Smooth muscle cell (in vitro differentiated cells): ENCODE data around the gene GTPBP2. TPM values are rescaled to one million over a fixed set of nuclear protein-coding genes. Genes with fewer than 3 reads are reported as not detected.

Source experiments
- DNase-seq: peaks from one replicate; lab custom pipeline; 2025; ENCODE audit not compliant: unreplicated experiment; lab: John Stamatoyannopoulos, UW
- H2AFZ ChIP-seq: fragments of 200-600 bp; sonication (generic); 2 replicates; pipeline ENCODE4 v1.6.0; 2016; ENCODE audit warnings: antibody characterized with exemption, low read depth, mild to moderate bottlenecking
- H3F3A ChIP-seq: fragments of 200-600 bp; sonication (generic); 2 replicates; pipeline ENCODE4 v1.6.0; 2017; ENCODE audit warnings: antibody characterized with exemption, low read depth
- H3K27ac ChIP-seq: fragments of 200-600 bp; sonication (generic); 2 replicates; pipeline ENCODE4 v1.5.1; 2016; ENCODE audit warnings: low read depth, mild to moderate bottlenecking
- H3K27me3 ChIP-seq: fragments of 200-600 bp; sonication (generic); 2 replicates; pipeline ENCODE4 v1.6.1; 2016; ENCODE audit warnings: low read depth, mild to moderate bottlenecking
- H3K36me3 ChIP-seq: fragments of 200-600 bp; sonication (generic); 2 replicates; pipeline ENCODE4 v1.5.1; 2016; ENCODE audit warnings: low read depth
- H3K4me1 ChIP-seq: fragments of 200-600 bp; sonication (generic); 2 replicates; pipeline ENCODE4 v1.5.1; 2016; ENCODE audit warnings: low read depth
- H3K4me2 ChIP-seq: fragments of 200-600 bp; sonication (generic); 2 replicates; pipeline ENCODE4 v1.6.0; 2016; ENCODE audit warnings: mild to moderate bottlenecking
- H3K4me3 ChIP-seq: fragments of 200-600 bp; sonication (generic); 2 replicates; pipeline ENCODE4 v1.5.1; 2016; ENCODE audit warnings: mild to moderate bottlenecking
- H3K79me2 ChIP-seq: fragments of 200-600 bp; sonication (generic); 2 replicates; pipeline ENCODE4 v1.6.0; 2016; ENCODE audit warnings: low read depth, mild to moderate bottlenecking
- H3K9ac ChIP-seq: fragments of 200-600 bp; sonication (generic); 2 replicates; pipeline ENCODE4 v1.6.0; 2016; ENCODE audit warnings: low read depth
- H3K9me3 ChIP-seq: fragments of 200-600 bp; sonication (generic); replicated peaks from 2 replicates; pipeline ENCODE4 v1.5.1; 2016; ENCODE audit warnings: low read depth
- H4K20me1 ChIP-seq: fragments of 200-600 bp; sonication (generic); 2 replicates; pipeline ENCODE4 v1.6.0; 2016; ENCODE audit warnings: low read depth
- CTCF ChIP-seq: fragments of 200-600 bp; sonication (generic); IDR thresholded peaks from 2 replicates; pipeline ENCODE4 v1.5.1; 2017; ENCODE audit warnings: borderline replicate concordance, mild to moderate bottlenecking, antibody characterized with exemption; ENCODE audit not compliant: insufficient read depth, poor library complexity, severe bottlenecking
- WGBS: methylation state at CpG from one replicate; pipeline ENCODE4 v1.1.7; 2016; ENCODE audit warnings: low lambda C conversion rate; 5-methylcytosine and 5-hydroxymethylcytosine counted together
- polyA plus RNA-seq: library from polyadenylated mRNA; unstranded; fragments of >200 nt; fragmentation: Nextera tagmentation; extraction: Ambion mirVana; gene quantifications from 2 replicates; pipeline ENCODE4 v1.2.1, GENCODE V29; 2016
- total RNA-seq: library from RNA; depleted of rRNA; stranded (reverse); fragments of >200 nt; gene quantifications from 2 replicates; pipeline ENCODE4 v1.2.3, GENCODE V29; 2014

Gene GTPBP2
- total and polyA plus RNA-seq, 2 experiments from 2014 or later = 18.3 to 53.7 TPM

GRCh38 chr6:43644940-43645612 lies 16.0 kb upstream of the GTPBP2 start, which contains the start of gene RSPH9:
RSPH9 (plus strand) TSS chr6:43645036; CDS start chr6:43645099, 63 bp downstream.
- Histone ChIP-seq H3K4me1 (peaks cover 4% of the 10 kb centered on the region), H3K36me3 (no peaks in the 10 kb centered on the region), H3K9me3 (no peaks in the 10 kb centered on the region), H3K27ac (peak within 1 kb of the TSS; percentile 10), H3K27me3 (no peaks in the 10 kb centered on the region), H3K9ac (no peak within 1 kb of the TSS), H4K20me1 (peaks cover 15% of the 10 kb centered on the region), H3K79me2 (peaks cover 8% of the 10 kb centered on the region), H3K4me3 (peak within 1 kb of the TSS; percentile 73), H3K4me2 (peak within 1 kb of the TSS; percentile 89), H2AFZ (peak within 1 kb of the TSS; percentile 82), H3F3A (peaks cover 23% of the 10 kb centered on the region)
- peak; percentile 58 for DNase-seq
- 1% methylated on average over 46 of the region's 52 CpGs for WGBS
- TF ChIP-seq CTCF = no peak

- Histone ChIP-seq H3K36me3 (no peaks in the 10 kb centered on the region), H3K9ac (no peak overlapping the region), H3K9me3 (no peaks in the 10 kb centered on the region), H3K4me3 (no peak overlapping the region), H3K27ac (no peak overlapping the region), H3K4me1 (peaks cover 21% of the 10 kb centered on the region), H4K20me1 (peaks cover 36% of the 10 kb centered on the region), H3K79me2 (peaks cover 48% of the 10 kb centered on the region), H3K4me2 (no peak overlapping the region), H3F3A (peaks cover 19% of the 10 kb centered on the region), H3K27me3 (no peaks in the 10 kb centered on the region), H2AFZ (no peak overlapping the region)
- 86% methylated on average over 21 of the region's 21 CpGs for WGBS
- TF ChIP-seq CTCF = no peak
- DNase-seq = no peak
These were observed 11.1 kb upstream of the GTPBP2 start for GRCh38 chr6:43639984-43640800.

GRCh38 chr6:43636308-43636659 lies 7.2 kb upstream of the GTPBP2 start:
- Histone ChIP-seq H3F3A (peaks cover 4% of the 10 kb centered on the region), H4K20me1 (peaks cover 28% of the 10 kb centered on the region), H3K4me3 (peak overlapping the region; percentile 84), H3K27ac (peak overlapping the region; percentile 20), H3K4me2 (peak overlapping the region; percentile 87), H3K4me1 (peaks cover 21% of the 10 kb centered on the region), H3K79me2 (peaks cover 42% of the 10 kb centered on the region), H3K9ac (peak overlapping the region; percentile 82), H3K9me3 (no peaks in the 10 kb centered on the region), H3K27me3 (no peaks in the 10 kb centered on the region), H2AFZ (peak overlapping the region; percentile 77), H3K36me3 (no peaks in the 10 kb centered on the region)
- WGBS = 45% methylated on average over 7 of the region's 7 CpGs
- TF ChIP-seq CTCF = no peak
- no peak for DNase-seq
